ENCODE results near the gene KIAA0930.

The KIAA0930 gene

GRCh38 chr22:45218976-45219375, 21.7 kb downstream of the KIAA0930 start:
- Histone ChIP-seq H2AK5ac (ENCODE audit: low read length, severe bottlenecking) (no peak overlapping the region), H2BK15ac (ENCODE audit: low read depth, poor library complexity, severe bottlenecking) (no peak overlapping the region), H3K4me3 (ENCODE audit: insufficient read depth in 1 of 2, low read depth in 1 of 2, low read length in 2 of 2) (no peak overlapping the region), H4K91ac (ENCODE audit: low read length) (no peak overlapping the region), H2AFZ (ENCODE audit: low read depth, low read length) (no peak overlapping the region), H3K4ac (ENCODE audit: low read depth in 1 of 2, low read length in 2 of 2) (no peak overlapping the region), H3K14ac (ENCODE audit: low read length in 2 of 2) (no peak overlapping the region), H3K27ac (ENCODE audit: low read length, poor library complexity, severe bottlenecking) (no peak overlapping the region), H3K27me3 (ENCODE audit: control insufficient read depth in 1 of 2, insufficient read depth in 1 of 2, low read length in 2 of 2) (no peaks in the 10 kb centered on the region), H3K18ac (ENCODE audit: low read depth in 1 of 2, low read length in 2 of 2) (no peak overlapping the region), H3K9ac (ENCODE audit: low read length) (no peak overlapping the region), H4K8ac (ENCODE audit: low read length) (no peak overlapping the region), H2BK12ac (ENCODE audit: low read length in 2 of 2) (no peak overlapping the region), H3K9me3 (ENCODE audit: control insufficient read depth, low read length) (no peaks in the 10 kb centered on the region), H3K4me2 (ENCODE audit: low read length, poor library complexity, severe bottlenecking) (no peak overlapping the region), H3K79me1 (replicated peaks; ENCODE audit: low read length, poor library complexity, severe bottlenecking) (peaks cover 40% of the 10 kb centered on the region), H3K23ac (ENCODE audit: low read length in 2 of 2) (no peak overlapping the region), H2BK5ac (ENCODE audit: low read depth, low read length, poor library complexity, severe bottlenecking) (no peak overlapping the region), H2BK120ac (ENCODE audit: low read depth, low read length) (no peak overlapping the region), H3K4me1 (ENCODE audit: control insufficient read depth, insufficient read depth, low read depth, low read length) (peaks cover 12% of the 10 kb centered on the region), H3K36me3 (ENCODE audit: control insufficient read depth in 1 of 2, insufficient read depth in 2 of 2, low read depth in 1 of 2, low read length in 2 of 2) (no peaks in the 10 kb centered on the region)
- peak; percentile 62 for DNase-seq
- WGBS: 89% methylated on average over 9 of the region's 9 CpGs

- WGBS: 92% methylated on average over 14 of the region's 14 CpGs
Measured at GRCh38 chr22:45217806-45218205, 22.9 kb downstream of the KIAA0930 start.

GRCh38 chr22:45217345-45217744, 23.3 kb downstream of the KIAA0930 start:
- Histone ChIP-seq H3K36me3 (ENCODE audit: control insufficient read depth in 1 of 2, insufficient read depth in 2 of 2, low read depth in 1 of 2, low read length in 2 of 2) (no peaks in the 10 kb centered on the region), H2BK15ac (ENCODE audit: low read depth, poor library complexity, severe bottlenecking) (no peak overlapping the region), H3K4me1 (ENCODE audit: control insufficient read depth, insufficient read depth, low read depth, low read length) (peaks cover 19% of the 10 kb centered on the region), H3K27me3 (ENCODE audit: control insufficient read depth in 1 of 2, insufficient read depth in 1 of 2, low read length in 2 of 2) (no peaks in the 10 kb centered on the region), H3K9me3 (ENCODE audit: control insufficient read depth, low read length) (no peaks in the 10 kb centered on the region), H3K4me2 (ENCODE audit: low read length, poor library complexity, severe bottlenecking) (no peak overlapping the region), H2BK12ac (ENCODE audit: low read length in 2 of 2) (no peak overlapping the region), H2AFZ (ENCODE audit: low read depth, low read length) (no peak overlapping the region), H3K18ac (ENCODE audit: low read depth in 1 of 2, low read length in 2 of 2) (no peak overlapping the region), H4K91ac (ENCODE audit: low read length) (no peak overlapping the region), H3K79me1 (replicated peaks; ENCODE audit: low read length, poor library complexity, severe bottlenecking) (peaks cover 36% of the 10 kb centered on the region), H3K14ac (ENCODE audit: low read length in 2 of 2) (no peak overlapping the region), H3K4me3 (ENCODE audit: insufficient read depth in 1 of 2, low read depth in 1 of 2, low read length in 2 of 2) (no peak overlapping the region), H4K8ac (ENCODE audit: low read length) (no peak overlapping the region), H3K23ac (ENCODE audit: low read length in 2 of 2) (no peak overlapping the region), H2BK120ac (ENCODE audit: low read depth, low read length) (no peak overlapping the region), H3K27ac (ENCODE audit: low read length, poor library complexity, severe bottlenecking) (no peak overlapping the region), H3K9ac (ENCODE audit: low read length) (no peak overlapping the region), H2BK5ac (ENCODE audit: low read depth, low read length, poor library complexity, severe bottlenecking) (no peak overlapping the region), H2AK5ac (ENCODE audit: low read length, severe bottlenecking) (no peak overlapping the region), H3K4ac (ENCODE audit: low read depth in 1 of 2, low read length in 2 of 2) (no peak overlapping the region)
- WGBS: 94% methylated on average over 6 of the region's 6 CpGs
- no peak for DNase-seq

More at GRCh38 chr22:45217806-45218205, 22.9 kb downstream of the KIAA0930 start:
- Histone ChIP-seq H2BK15ac (ENCODE audit: low read depth, poor library complexity, severe bottlenecking) (no peak overlapping the region), H2BK120ac (ENCODE audit: low read depth, low read length) (no peak overlapping the region), H3K9ac (ENCODE audit: low read length) (no peak overlapping the region), H4K8ac (ENCODE audit: low read length) (no peak overlapping the region), H3K14ac (ENCODE audit: low read length in 2 of 2) (peak overlapping the region in 1 of 2 experiments; percentile 19), H3K27ac (ENCODE audit: low read length, poor library complexity, severe bottlenecking) (no peak overlapping the region), H2AFZ (ENCODE audit: low read depth, low read length) (no peak overlapping the region), H3K36me3 (ENCODE audit: control insufficient read depth in 1 of 2, insufficient read depth in 2 of 2, low read depth in 1 of 2, low read length in 2 of 2) (no peaks in the 10 kb centered on the region), H2AK5ac (ENCODE audit: low read length, severe bottlenecking) (no peak overlapping the region), H3K23ac (ENCODE audit: low read length in 2 of 2) (peak overlapping the region in 1 of 2 experiments; percentile 41), H3K4ac (ENCODE audit: low read depth in 1 of 2, low read length in 2 of 2) (no peak overlapping the region), H3K4me3 (ENCODE audit: insufficient read depth in 1 of 2, low read depth in 1 of 2, low read length in 2 of 2) (no peak overlapping the region), H2BK5ac (ENCODE audit: low read depth, low read length, poor library complexity, severe bottlenecking) (no peak overlapping the region), H3K9me3 (ENCODE audit: control insufficient read depth, low read length) (no peaks in the 10 kb centered on the region), H4K91ac (ENCODE audit: low read length) (no peak overlapping the region), H3K18ac (ENCODE audit: low read depth in 1 of 2, low read length in 2 of 2) (no peak overlapping the region), H3K27me3 (ENCODE audit: control insufficient read depth in 1 of 2, insufficient read depth in 1 of 2, low read length in 2 of 2) (no peaks in the 10 kb centered on the region), H2BK12ac (ENCODE audit: low read length in 2 of 2) (no peak overlapping the region), H3K79me1 (replicated peaks; ENCODE audit: low read length, poor library complexity, severe bottlenecking) (peaks cover 37% of the 10 kb centered on the region), H3K4me2 (ENCODE audit: low read length, poor library complexity, severe bottlenecking) (no peak overlapping the region), H3K4me1 (ENCODE audit: control insufficient read depth, insufficient read depth, low read depth, low read length) (peaks cover 15% of the 10 kb centered on the region)
- no peak for DNase-seq

GRCh38 chr22:45216133-45217003, 24.3 kb downstream of the KIAA0930 start:
- Histone ChIP-seq H3K4me3 (ENCODE audit: insufficient read depth in 1 of 2, low read depth in 1 of 2, low read length in 2 of 2) (peak overlapping the region in 1 of 2 experiments; percentile 38), H4K91ac (ENCODE audit: low read length) (no peak overlapping the region), H3K27me3 (ENCODE audit: control insufficient read depth in 1 of 2, insufficient read depth in 1 of 2, low read length in 2 of 2) (no peaks in the 10 kb centered on the region), H3K4ac (ENCODE audit: low read depth in 1 of 2, low read length in 2 of 2) (no peak overlapping the region), H2BK120ac (ENCODE audit: low read depth, low read length) (no peak overlapping the region), H3K18ac (ENCODE audit: low read depth in 1 of 2, low read length in 2 of 2) (no peak overlapping the region), H3K14ac (ENCODE audit: low read length in 2 of 2) (peak overlapping the region in 1 of 2 experiments; percentile 38), H3K9ac (ENCODE audit: low read length) (no peak overlapping the region), H4K8ac (ENCODE audit: low read length) (no peak overlapping the region), H2BK5ac (ENCODE audit: low read depth, low read length, poor library complexity, severe bottlenecking) (no peak overlapping the region), H3K23ac (ENCODE audit: low read length in 2 of 2) (no peak overlapping the region), H3K27ac (ENCODE audit: low read length, poor library complexity, severe bottlenecking) (no peak overlapping the region), H3K4me1 (ENCODE audit: control insufficient read depth, insufficient read depth, low read depth, low read length) (peaks cover 28% of the 10 kb centered on the region), H3K4me2 (ENCODE audit: low read length, poor library complexity, severe bottlenecking) (peak overlapping the region; percentile 43), H2BK15ac (ENCODE audit: low read depth, poor library complexity, severe bottlenecking) (no peak overlapping the region), H3K36me3 (ENCODE audit: control insufficient read depth in 1 of 2, insufficient read depth in 2 of 2, low read depth in 1 of 2, low read length in 2 of 2) (no peaks in the 10 kb centered on the region), H3K79me1 (replicated peaks; ENCODE audit: low read length, poor library complexity, severe bottlenecking) (peaks cover 34% of the 10 kb centered on the region), H2BK12ac (ENCODE audit: low read length in 2 of 2) (no peak overlapping the region), H2AK5ac (ENCODE audit: low read length, severe bottlenecking) (no peak overlapping the region), H3K9me3 (ENCODE audit: control insufficient read depth, low read length) (no peaks in the 10 kb centered on the region), H2AFZ (ENCODE audit: low read depth, low read length) (no peak overlapping the region)
- WGBS: 36% methylated on average over 22 of the region's 22 CpGs
- DNase-seq: peak; percentile 92

Data from mesenchymal stem cell (in vitro differentiated cells and primary cell).